Ascending aorta (tissue), 2 donors: ENCODE measurements around the gene LRRC39. TPM values are rescaled to one million over a fixed set of nuclear protein-coding genes. Genes with fewer than 3 reads are reported as not detected.

Experiments
- DNase-seq, 2 donors: peaks; one replicate each; pipeline ENCODE4 v3.0.0-alpha.2; 2019; ENCODE audit warnings: low spot score in 2 of 2
- H3K27ac ChIP-seq, 2 donors: fragments of 200-600 bp; sonication (generic); one replicate each; pipeline ENCODE4 v1.5.1; 2016 to 2017; ENCODE audit warnings: mild to moderate bottlenecking in 1 of 2
- H3K27me3 ChIP-seq: fragments of 200-600 bp; sonication (generic); one replicate; pipeline ENCODE4 v1.5.1; 2017
- H3K36me3 ChIP-seq, 2 donors: fragments of 200-600 bp; sonication (generic); one replicate each; pipeline ENCODE4 v1.5.1; 2016
- H3K4me1 ChIP-seq, 2 donors: fragments of 200-600 bp; sonication (generic); one replicate each; pipeline ENCODE4 v1.5.1; 2016 to 2017; ENCODE audit warnings: mild to moderate bottlenecking in 1 of 2
- H3K4me3 ChIP-seq, 2 donors: fragments of 200-600 bp; sonication (generic); one replicate each; pipeline ENCODE4 v1.5.1; 2016 to 2017; ENCODE audit warnings: mild to moderate bottlenecking in 1 of 2
- H3K9me3 ChIP-seq, 2 donors: fragments of 200-600 bp; sonication (generic); one replicate each; pipeline ENCODE4 v1.5.1; 2016
- intact Hi-C: fragments of 100-400 bp; cut with DNase I; formaldehyde crosslinking; loops from one replicate; pipeline ENCODE4 v1.15.1; 2023
- total RNA-seq: library from RNA; depleted of rRNA; stranded (reverse); fragments of >200 nt; gene quantifications from one replicate; pipeline ENCODE4 v1.1.0, GENCODE V29; 2016
- TF ChIP-seq, protein P1 (sequence below), 3 experiments: fragments of 200-600 bp in 2 of 3; fragments of 450-650 bp in 1 of 3; sonication (generic) in 2 of 3; IDR thresholded peaks; one replicate each; pipeline ENCODE4 v1.5.1; 2016 to 2019; ENCODE audit warnings: antibody characterized with exemption in 3 of 3, mild to moderate bottlenecking in 1 of 3, moderate library complexity in 1 of 3

LRRC39 gene
- total RNA-seq, 1 donor from 2014 or later, result not detected

DNA sequence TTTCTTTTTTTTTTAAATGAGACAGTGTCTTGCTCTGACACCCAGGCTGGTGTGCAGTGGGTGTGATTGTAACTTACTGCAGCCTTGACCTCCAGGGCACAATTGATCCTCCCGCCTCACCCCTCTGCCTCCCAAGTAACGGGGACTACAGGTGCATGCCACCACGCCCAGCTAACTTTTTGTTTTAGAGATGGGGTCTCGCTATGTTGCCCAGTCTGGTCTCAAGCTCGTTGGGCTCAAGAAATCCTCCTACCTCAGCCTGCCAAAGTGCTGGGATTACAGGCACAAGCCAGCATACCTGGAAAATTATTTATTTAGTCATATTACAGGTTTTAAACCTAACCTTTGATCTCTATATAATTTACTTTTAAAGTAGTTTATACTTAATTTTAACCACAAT lies 13.4 kb downstream of the LRRC39 start:
- no peak overlapping the region for H3K27ac ChIP-seq
- intact Hi-C loops, result no loop called here

DNA sequence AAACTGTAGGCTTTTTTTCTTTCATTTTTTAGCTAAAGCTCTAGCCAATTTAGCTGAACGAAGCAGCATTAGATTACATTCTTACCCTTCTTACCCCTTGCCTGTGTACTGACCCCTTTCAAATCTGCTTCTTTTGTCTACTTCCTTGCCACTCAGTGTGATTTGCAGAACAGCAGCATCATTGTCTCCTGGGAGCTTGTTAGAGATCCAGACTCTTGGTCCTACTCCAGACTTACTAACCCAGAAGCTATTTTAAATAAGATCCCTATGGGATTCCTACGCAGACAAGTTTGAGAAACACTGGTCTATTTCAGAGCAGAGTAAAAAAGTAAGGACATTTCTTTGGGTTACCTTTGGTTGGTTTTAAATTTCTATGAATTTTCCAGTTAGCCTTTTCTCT lies 13.8 kb downstream of the LRRC39 start:
- intact Hi-C loops, result no loop called here
- Histone ChIP-seq H3K4me1 (no peaks in the 10 kb centered on the region), H3K4me3 (no peak overlapping the region), H3K9me3 (no peaks in the 10 kb centered on the region), H3K27ac (no peak overlapping the region), H3K36me3 (no peaks in the 10 kb centered on the region), H3K27me3 (no peaks in the 10 kb centered on the region)
- no peak for DNase-seq
- TF ChIP-seq, protein P1, sequence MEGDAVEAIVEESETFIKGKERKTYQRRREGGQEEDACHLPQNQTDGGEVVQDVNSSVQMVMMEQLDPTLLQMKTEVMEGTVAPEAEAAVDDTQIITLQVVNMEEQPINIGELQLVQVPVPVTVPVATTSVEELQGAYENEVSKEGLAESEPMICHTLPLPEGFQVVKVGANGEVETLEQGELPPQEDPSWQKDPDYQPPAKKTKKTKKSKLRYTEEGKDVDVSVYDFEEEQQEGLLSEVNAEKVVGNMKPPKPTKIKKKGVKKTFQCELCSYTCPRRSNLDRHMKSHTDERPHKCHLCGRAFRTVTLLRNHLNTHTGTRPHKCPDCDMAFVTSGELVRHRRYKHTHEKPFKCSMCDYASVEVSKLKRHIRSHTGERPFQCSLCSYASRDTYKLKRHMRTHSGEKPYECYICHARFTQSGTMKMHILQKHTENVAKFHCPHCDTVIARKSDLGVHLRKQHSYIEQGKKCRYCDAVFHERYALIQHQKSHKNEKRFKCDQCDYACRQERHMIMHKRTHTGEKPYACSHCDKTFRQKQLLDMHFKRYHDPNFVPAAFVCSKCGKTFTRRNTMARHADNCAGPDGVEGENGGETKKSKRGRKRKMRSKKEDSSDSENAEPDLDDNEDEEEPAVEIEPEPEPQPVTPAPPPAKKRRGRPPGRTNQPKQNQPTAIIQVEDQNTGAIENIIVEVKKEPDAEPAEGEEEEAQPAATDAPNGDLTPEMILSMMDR (IDR thresholded peaks at IDR 0.05), result no peak

More for the DNA sequence above, 13.4 kb downstream of the LRRC39 start:
- H3K4me3 ChIP-seq, result no peak overlapping the region
- TF ChIP-seq, protein P1 (IDR thresholded peaks at IDR 0.05), result no peak
- no peaks in the 10 kb centered on the region for H3K9me3 ChIP-seq
- no peaks in the 10 kb centered on the region for H3K36me3 ChIP-seq
- H3K27me3 ChIP-seq, result no peaks in the 10 kb centered on the region
- H3K4me1 ChIP-seq, result no peaks in the 10 kb centered on the region
- DNase-seq, result no peak

DNA sequence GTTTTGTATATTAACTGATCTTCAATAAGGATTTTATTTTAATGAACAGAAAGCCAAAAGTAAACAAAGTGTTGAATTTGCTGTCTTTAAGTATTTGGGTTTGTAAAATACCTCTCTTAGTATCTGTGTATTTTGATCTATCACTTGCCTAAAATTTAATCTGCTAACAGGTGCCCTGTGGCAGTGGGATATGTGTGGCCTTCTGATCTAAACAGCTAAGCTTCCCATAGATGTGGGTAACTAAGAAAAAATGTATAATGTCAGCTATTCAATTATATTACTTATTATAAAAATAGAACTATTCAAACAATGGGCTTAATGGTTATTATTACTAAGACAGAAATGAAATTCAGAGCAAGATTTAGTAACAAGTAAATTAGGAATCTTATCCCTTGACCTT lies 15.2 kb downstream of the LRRC39 start:
- TF ChIP-seq, protein P1 (IDR thresholded peaks at IDR 0.05), result no peak
- Histone ChIP-seq H3K36me3 (no peaks in the 10 kb centered on the region), H3K27ac (no peak overlapping the region), H3K27me3 (no peaks in the 10 kb centered on the region), H3K4me3 (no peak overlapping the region), H3K4me1 (no peaks in the 10 kb centered on the region), H3K9me3 (no peaks in the 10 kb centered on the region)
- intact Hi-C loops, result no loop called here
- DNase-seq, result no peak

DNA sequence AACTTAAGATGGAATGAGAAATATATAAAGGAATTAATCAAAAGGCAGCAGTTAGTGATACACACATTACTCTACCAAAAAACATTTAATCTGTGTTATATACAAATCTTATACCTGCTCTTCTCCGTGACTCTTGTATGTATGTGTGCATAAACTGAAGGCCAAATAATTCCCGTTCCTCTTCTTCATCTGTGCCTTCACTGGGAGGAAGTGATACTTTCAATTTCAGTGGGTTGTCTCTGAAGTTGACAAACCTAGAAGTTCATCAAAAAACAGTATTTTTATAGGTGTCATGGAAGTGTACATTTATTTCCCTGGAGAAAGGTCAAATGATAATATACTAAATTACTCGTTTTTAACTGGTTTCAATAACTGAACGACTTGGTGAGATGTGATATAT lies 25.8 kb downstream of the LRRC39 start:
- Histone ChIP-seq H3K27me3 (no peaks in the 10 kb centered on the region), H3K4me3 (no peak overlapping the region), H3K4me1 (no peaks in the 10 kb centered on the region), H3K9me3 (no peaks in the 10 kb centered on the region), H3K36me3 (peaks cover 2 to 14% of the 10 kb centered on the region in 2 donors), H3K27ac (no peak overlapping the region)
- no peak for DNase-seq
- TF ChIP-seq, protein P1 (IDR thresholded peaks at IDR 0.05), result no peak
- intact Hi-C loops, result no loop called here

DNA sequence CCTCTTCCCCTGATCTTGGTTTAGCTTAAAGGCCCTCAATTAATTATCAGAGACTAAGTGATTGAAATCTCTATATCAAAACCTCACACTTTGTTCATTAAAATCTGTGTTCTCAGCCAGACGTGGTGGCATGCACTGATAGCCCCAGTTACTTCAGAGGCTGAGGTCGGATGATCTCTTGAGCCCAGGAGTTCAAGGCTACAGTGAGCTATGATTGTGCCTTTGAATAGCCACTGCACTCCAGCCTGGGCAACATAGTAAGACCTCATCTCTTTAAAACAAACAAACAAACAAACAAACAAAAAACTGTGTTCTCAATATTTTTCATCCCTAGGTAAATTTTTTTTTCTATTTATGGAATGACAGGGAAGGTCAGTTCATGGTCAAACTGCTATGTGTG lies 26.4 kb downstream of the LRRC39 start:
- intact Hi-C loops, result no loop called here
- TF ChIP-seq, protein P1 (IDR thresholded peaks at IDR 0.05), result no peak
- Histone ChIP-seq H3K36me3 (peaks cover 6 to 18% of the 10 kb centered on the region in 2 donors), H3K27me3 (no peaks in the 10 kb centered on the region), H3K4me3 (no peak overlapping the region), H3K9me3 (no peaks in the 10 kb centered on the region), H3K4me1 (no peaks in the 10 kb centered on the region), H3K27ac (no peak overlapping the region)
- DNase-seq, result no peak

DNA sequence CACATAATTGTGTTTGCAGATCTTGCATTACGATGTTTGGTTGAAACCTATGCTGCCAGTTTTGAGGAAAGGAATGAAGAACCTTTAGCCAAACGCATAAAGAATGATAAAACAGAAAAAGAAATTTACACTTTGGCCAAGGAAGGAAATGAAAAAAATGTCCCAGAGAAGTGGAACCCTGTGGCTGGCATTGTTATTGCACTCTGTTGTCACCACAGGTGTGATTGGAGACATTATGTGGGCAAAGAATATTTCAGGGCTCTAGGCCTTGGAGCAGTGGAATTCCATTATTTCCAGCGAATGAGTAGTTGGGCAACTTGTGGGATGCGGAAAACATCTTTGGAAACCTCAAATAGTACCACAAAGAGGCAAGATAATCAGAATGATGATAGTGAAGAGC lies 30.2 kb downstream of the LRRC39 start:
- Histone ChIP-seq H3K36me3 (peaks cover 36 to 54% of the 10 kb centered on the region in 2 donors), H3K4me1 (no peaks in the 10 kb centered on the region), H3K4me3 (no peak overlapping the region), H3K9me3 (no peaks in the 10 kb centered on the region), H3K27ac (no peak overlapping the region), H3K27me3 (no peaks in the 10 kb centered on the region)
- intact Hi-C loops, result no loop called here
- no peak for DNase-seq
- TF ChIP-seq, protein P1 (IDR thresholded peaks at IDR 0.05), result no peak
